HG02943 (cell line): ENCODE measurements around the gene OTOS.

Source experiments
- ATAC-seq: cut with Tn5 transposase; IDR thresholded peaks from one replicate; pipeline ENCODE4 v1.9.1; 2021; ENCODE audit warnings: mild to moderate bottlenecking, low read depth, moderate library complexity; ENCODE audit not compliant: unreplicated experiment

OTOS gene

GRCh38 chr2:240168546-240169361, 28.3 kb upstream of the OTOS start:
- no peak for ATAC-seq

- no peak for ATAC-seq
These were observed 27.6 kb upstream of the OTOS start for GRCh38 chr2:240168041-240168440.

GRCh38 chr2:240167588-240167880, 27.1 kb upstream of the OTOS start:
- ATAC-seq = no peak

- ATAC-seq = no peak
These were observed 26.5 kb upstream of the OTOS start for GRCh38 chr2:240166761-240167587.

GRCh38 chr2:240166191-240166590, 25.7 kb upstream of the OTOS start:
- no peak for ATAC-seq

GRCh38 chr2:240165661-240166060, 25.2 kb upstream of the OTOS start:
- ATAC-seq = no peak

- no peak for ATAC-seq
These were observed 24.6 kb upstream of the OTOS start for GRCh38 chr2:240165034-240165433.

- no peak for ATAC-seq
These were observed 24.1 kb upstream of the OTOS start for GRCh38 chr2:240164586-240164985.

GRCh38 chr2:240163844-240164574, 23.6 kb upstream of the OTOS start:
- no peak for ATAC-seq

GRCh38 chr2:240162939-240163714, 22.7 kb upstream of the OTOS start:
- ATAC-seq = no peak

GRCh38 chr2:240162531-240162930, 22.1 kb upstream of the OTOS start:
- no peak for ATAC-seq

- no peak for ATAC-seq
These were observed 21.6 kb upstream of the OTOS start for GRCh38 chr2:240162032-240162431.

- ATAC-seq = no peak
These were observed 20.8 kb upstream of the OTOS start for GRCh38 chr2:240161087-240161750.

GRCh38 chr2:240160291-240161086, 20.0 kb upstream of the OTOS start:
- ATAC-seq = no peak

- no peak for ATAC-seq
These were observed 18.9 kb upstream of the OTOS start for GRCh38 chr2:240159251-240159839.

- ATAC-seq = no peak
These were observed 16.7 kb upstream of the OTOS start for GRCh38 chr2:240157147-240157470.

- ATAC-seq = no peak
These were observed 16.1 kb upstream of the OTOS start for GRCh38 chr2:240156435-240157146.

- no peak for ATAC-seq
These were observed 15.4 kb upstream of the OTOS start for GRCh38 chr2:240155745-240156390.
